RWPE2 (cell line): Measurements from ENCODE around the gene RTN4RL1.

ENCODE experiments used
- ATAC-seq: fragments of 200-7000 bp; cut with Tn5 transposase; 3 replicates; pipeline ENCODE4 v1.9.1; 2021; ENCODE audit warnings: low read depth
- DNase-seq: peaks from one replicate; pipeline ENCODE4 v3.0.0-alpha.2; 2020; ENCODE audit warnings: low spot score
- H3K27ac ChIP-seq: fragments of 450-650 bp; 2 replicates; pipeline ENCODE4 v1.5.1; 2017; ENCODE audit warnings: mild to moderate bottlenecking; ENCODE audit not compliant: poor library complexity, severe bottlenecking
- H3K27me3 ChIP-seq: fragments of 250-450 bp; sonication (Bioruptor Pico); 2 replicates; pipeline ENCODE4 v1.5.1; 2021; ENCODE audit warnings: mild to moderate bottlenecking, moderate library complexity; ENCODE audit not compliant: insufficient read depth, poor library complexity, severe bottlenecking
- H3K36me3 ChIP-seq: fragments of 250-450 bp; sonication (Bioruptor Pico); 2 replicates; pipeline ENCODE4 v1.5.1; 2020; ENCODE audit warnings: low read depth, mild to moderate bottlenecking, moderate library complexity
- H3K4me1 ChIP-seq: fragments of 250-450 bp; sonication (Bioruptor Pico); 2 replicates; pipeline ENCODE4 v1.5.1; 2021; ENCODE audit warnings: mild to moderate bottlenecking, moderate library complexity; ENCODE audit not compliant: insufficient read depth, poor library complexity, severe bottlenecking
- H3K4me3 ChIP-seq: fragments of 250-450 bp; sonication (Bioruptor Pico); 2 replicates; pipeline ENCODE4 v1.5.1; 2021; ENCODE audit warnings: mild to moderate bottlenecking, moderate library complexity; ENCODE audit not compliant: severe bottlenecking
- H3K9me3 ChIP-seq: fragments of 250-450 bp; sonication (Bioruptor Pico); 2 replicates; pipeline ENCODE4 v1.5.1; 2021; ENCODE audit warnings: mild to moderate bottlenecking, moderate library complexity; ENCODE audit not compliant: severe bottlenecking
- CTCF ChIP-seq: fragments of 450-650 bp; IDR thresholded peaks from one replicate; pipeline ENCODE4 v1.5.1; 2017; ENCODE audit warnings: mild to moderate bottlenecking, moderate library complexity; ENCODE audit not compliant: poor library complexity, severe bottlenecking

The RTN4RL1 gene

GRCh38 chr17:2034806-2035540 lies 9.8 kb upstream of the RTN4RL1 start:
- Histone ChIP-seq H3K36me3 (0 out of 2 replicates have a peak, but pooled peaks cover 4% of the 10 kb centered on the region), H3K4me3 (no peak overlapping the region), H3K27ac (no peak overlapping the region), H3K4me1 (peaks cover 5% of the 10 kb centered on the region), H3K27me3 (no peaks in the 10 kb centered on the region), H3K9me3 (no peaks in the 10 kb centered on the region)
- ATAC-seq (no peak), DNase-seq (no peak)
- no peak for TF ChIP-seq CTCF

GRCh38 chr17:2034157-2034556 lies 9.0 kb upstream of the RTN4RL1 start:
- ATAC-seq, result no peak
- peaks cover 5% of the 10 kb centered on the region for H3K4me1 ChIP-seq
- H3K27me3 ChIP-seq, result no peaks in the 10 kb centered on the region
- TF ChIP-seq CTCF, result no peak
- no peak overlapping the region for H3K27ac ChIP-seq
- 0 out of 2 replicates have a peak, but pooled peaks cover 4% of the 10 kb centered on the region for H3K36me3 ChIP-seq
- DNase-seq, result no peak
- no peak overlapping the region for H3K4me3 ChIP-seq
- H3K9me3 ChIP-seq, result no peaks in the 10 kb centered on the region

- H3K9me3 ChIP-seq, result no peaks in the 10 kb centered on the region
- H3K36me3 ChIP-seq, result 0 out of 2 replicates have a peak, but pooled peaks cover 4% of the 10 kb centered on the region
- H3K4me3 ChIP-seq, result no peak overlapping the region
- DNase-seq, result no peak
- H3K27me3 ChIP-seq, result no peaks in the 10 kb centered on the region
- H3K4me1 ChIP-seq, result peaks cover 5% of the 10 kb centered on the region
- no peak overlapping the region for H3K27ac ChIP-seq
- no peak for ATAC-seq
- TF ChIP-seq CTCF, result no peak
These were observed 8.0 kb upstream of the RTN4RL1 start for GRCh38 chr17:2033153-2033552.

- DNase-seq (peak; percentile 71), ATAC-seq (peak; percentile 4; the same call in 2 of the 3 replicates)
- Histone ChIP-seq H3K4me1 (peaks cover 5% of the 10 kb centered on the region), H3K4me3 (peak overlapping the region; percentile 96), H3K36me3 (no peaks in the 10 kb centered on the region), H3K27me3 (peaks cover 6% of the 10 kb centered on the region), H3K9me3 (no peaks in the 10 kb centered on the region), H3K27ac (peak overlapping the region; percentile 2)
- TF ChIP-seq CTCF, result peak; percentile 64
These were observed 5.6 kb upstream of the RTN4RL1 start for GRCh38 chr17:2030779-2031163.
